NK-92 (cell line): ENCODE data around the gene CAPRIN2.

Source experiments
- DNase-seq: peaks from one replicate; lab custom pipeline; 2025; ENCODE audit not compliant: unreplicated experiment; lab: John Stamatoyannopoulos, UW

The CAPRIN2 gene, protein sequence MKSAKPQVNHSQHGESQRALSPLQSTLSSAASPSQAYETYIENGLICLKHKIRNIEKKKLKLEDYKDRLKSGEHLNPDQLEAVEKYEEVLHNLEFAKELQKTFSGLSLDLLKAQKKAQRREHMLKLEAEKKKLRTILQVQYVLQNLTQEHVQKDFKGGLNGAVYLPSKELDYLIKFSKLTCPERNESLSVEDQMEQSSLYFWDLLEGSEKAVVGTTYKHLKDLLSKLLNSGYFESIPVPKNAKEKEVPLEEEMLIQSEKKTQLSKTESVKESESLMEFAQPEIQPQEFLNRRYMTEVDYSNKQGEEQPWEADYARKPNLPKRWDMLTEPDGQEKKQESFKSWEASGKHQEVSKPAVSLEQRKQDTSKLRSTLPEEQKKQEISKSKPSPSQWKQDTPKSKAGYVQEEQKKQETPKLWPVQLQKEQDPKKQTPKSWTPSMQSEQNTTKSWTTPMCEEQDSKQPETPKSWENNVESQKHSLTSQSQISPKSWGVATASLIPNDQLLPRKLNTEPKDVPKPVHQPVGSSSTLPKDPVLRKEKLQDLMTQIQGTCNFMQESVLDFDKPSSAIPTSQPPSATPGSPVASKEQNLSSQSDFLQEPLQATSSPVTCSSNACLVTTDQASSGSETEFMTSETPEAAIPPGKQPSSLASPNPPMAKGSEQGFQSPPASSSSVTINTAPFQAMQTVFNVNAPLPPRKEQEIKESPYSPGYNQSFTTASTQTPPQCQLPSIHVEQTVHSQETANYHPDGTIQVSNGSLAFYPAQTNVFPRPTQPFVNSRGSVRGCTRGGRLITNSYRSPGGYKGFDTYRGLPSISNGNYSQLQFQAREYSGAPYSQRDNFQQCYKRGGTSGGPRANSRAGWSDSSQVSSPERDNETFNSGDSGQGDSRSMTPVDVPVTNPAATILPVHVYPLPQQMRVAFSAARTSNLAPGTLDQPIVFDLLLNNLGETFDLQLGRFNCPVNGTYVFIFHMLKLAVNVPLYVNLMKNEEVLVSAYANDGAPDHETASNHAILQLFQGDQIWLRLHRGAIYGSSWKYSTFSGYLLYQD

GRCh38 chr12:30754750-30755394, at the start of gene CAPRIN2:
Gene CAPRIN2 (minus strand): TSS chr12:30754951. CDS start chr12:30753520, 1,431 bp downstream.
- peak; percentile 32 for DNase-seq

DNA sequence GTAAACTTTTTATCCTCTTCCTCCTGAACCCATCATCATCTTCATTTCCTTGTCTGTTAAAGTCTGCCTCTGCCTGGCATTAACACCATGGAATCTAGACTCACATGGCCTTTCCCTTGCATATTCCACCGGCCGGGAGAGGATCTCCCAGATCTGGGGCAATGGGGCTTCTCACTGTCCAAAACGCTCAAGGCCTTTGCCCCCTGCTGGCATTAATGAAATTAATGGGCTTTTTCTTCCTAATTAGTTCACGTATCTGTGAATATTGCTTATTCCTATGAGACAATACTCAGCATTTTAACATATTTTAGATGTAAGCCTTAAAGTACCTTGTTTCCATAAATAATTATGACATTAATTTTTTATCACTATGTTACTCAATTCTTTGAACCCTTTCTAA, 42.9 kb upstream of the CAPRIN2 start:
- no peak for DNase-seq

DNA sequence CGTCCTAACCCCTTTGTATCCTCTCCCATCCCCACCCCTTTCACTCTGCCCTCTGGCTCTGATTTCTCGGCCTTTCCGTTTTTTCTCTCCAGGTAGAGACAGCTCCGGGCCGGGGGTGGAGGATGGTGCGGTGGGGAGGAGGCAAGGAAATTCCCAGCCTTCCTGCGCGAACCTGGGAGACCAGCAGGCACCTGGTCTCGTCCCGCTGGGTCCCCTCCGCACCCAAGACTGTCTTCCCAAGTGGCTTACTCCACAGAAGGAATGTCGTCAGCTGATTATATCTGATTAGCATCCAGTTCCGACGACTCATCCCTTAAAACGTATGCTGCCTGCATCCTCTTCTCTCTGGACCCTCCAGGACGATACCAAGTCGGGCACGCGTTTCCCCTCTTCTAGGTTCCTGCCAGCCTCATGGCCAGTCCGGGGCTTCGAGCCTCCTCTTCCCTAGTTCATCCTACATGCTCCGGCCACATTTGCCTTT, 42.2 kb upstream of the CAPRIN2 start:
- DNase-seq, result no peak

DNA sequence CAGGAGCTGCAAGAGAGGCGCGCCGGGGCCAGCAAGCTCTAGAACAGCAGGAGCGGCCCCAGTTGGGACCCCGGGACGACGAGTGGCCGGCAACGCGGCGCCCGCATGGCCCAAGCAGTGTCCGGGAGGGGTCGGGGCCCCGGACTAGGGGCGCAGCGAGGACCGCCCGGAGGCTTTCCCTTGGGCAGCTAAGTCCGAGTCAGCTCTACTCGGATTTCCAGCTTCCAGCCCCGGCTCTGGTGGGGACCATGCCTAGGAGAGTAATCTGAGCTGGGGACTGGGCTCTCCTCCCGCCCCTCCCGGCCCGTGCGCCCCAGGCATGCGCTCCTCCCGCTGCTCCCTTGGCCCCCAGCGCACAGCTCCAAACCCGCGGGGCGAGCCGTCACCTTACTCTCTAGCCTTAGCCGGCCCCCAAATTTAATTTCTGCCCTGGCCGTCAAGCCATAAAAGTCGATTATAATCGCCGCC, 41.6 kb upstream of the CAPRIN2 start:
- no peak for DNase-seq

DNA sequence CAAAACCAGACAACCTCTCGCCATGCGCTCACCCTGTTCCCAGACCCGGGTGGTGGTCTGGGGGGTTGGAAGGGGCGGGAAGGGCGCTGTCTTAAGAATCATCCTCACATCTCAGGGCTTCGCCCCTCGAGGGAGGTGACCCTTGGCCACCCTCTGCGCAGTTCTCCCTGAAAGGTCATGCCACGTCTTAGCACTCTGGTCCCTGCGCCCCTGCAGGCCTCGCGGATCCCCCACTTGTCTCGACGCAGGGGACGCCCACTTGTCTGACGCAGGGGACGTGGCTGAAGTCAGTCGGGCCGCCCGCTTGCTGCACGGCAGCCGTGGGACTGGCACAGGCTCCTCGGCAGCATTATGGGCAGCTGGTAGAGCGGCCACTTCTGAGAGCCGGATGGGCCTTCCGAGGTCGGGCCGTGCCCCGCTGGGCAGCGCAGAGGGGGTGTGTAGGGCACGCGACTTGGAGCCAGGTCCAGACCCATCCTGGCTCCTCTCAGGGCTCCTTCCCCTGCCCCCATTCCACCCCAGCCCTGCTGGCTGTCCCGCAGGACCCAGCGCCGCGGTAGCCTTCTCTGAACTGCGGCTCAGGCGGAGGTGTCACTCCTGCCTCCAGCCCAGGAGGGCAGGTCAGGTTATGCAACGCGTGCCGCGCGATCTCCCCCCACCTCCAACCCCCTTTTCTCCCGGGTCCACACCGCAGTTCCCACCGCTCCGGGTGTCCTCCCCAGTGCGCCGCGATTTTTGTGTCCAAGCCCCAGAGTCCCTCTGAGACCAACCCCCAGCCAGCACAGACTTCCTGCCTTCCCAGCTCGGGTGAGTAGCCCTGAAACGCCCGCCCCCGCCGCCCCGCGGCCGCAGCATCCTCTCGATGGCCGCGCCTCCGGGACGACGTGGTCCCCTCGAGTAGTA, 40.9 kb upstream of the CAPRIN2 start:
- no peak for DNase-seq

- no peak for DNase-seq
Measured at GRCh38 chr12:30794591-30795409, 40.0 kb upstream of the CAPRIN2 start.

- no peak for DNase-seq
Measured at GRCh38 chr12:30794020-30794419, 39.3 kb upstream of the CAPRIN2 start.

DNA sequence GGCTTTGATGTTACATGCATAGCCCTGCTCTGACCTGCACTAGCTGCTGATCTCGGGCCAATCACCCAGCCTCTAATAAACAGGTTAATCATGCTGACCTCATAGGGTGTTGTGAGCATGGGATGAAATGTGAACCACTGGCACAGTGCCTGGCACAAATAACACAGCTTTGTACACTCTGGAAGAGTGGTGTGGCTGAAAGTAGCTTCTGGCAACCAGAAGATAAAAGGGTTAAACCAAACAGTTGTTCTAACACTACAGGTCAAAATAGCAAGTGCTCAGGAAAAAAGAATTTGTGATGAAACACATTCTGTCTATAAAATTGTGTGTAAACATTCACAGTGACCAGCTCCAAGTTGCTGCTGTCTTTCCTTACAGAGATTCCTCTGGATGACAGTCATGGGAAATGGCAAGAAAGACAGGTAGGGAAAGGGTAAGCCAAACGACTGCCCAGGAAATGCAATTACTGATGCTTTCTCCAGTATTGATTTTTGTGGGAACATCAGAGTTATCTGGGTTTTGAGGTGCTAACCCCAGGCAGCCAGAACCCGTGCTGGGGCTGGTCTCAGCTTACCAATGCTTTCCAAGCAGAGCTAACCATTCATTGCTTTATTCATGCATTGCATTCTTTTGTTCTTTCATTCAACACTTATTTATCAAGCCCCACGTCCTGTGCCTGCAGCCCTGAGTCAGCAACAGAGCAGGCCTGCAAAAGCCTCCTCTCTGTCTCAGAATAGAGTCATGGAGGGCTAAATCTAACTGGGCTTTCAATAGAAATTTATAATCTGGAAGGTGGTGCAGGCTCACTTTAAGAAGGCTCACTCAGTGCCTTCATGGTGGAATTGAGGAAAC, 38.1 kb upstream of the CAPRIN2 start:
- DNase-seq, result no peak

GRCh38 chr12:30792085-30792484, 37.3 kb upstream of the CAPRIN2 start:
- DNase-seq, result no peak

- no peak for DNase-seq
Measured at GRCh38 chr12:30788754-30789153, 34.0 kb upstream of the CAPRIN2 start.

DNA sequence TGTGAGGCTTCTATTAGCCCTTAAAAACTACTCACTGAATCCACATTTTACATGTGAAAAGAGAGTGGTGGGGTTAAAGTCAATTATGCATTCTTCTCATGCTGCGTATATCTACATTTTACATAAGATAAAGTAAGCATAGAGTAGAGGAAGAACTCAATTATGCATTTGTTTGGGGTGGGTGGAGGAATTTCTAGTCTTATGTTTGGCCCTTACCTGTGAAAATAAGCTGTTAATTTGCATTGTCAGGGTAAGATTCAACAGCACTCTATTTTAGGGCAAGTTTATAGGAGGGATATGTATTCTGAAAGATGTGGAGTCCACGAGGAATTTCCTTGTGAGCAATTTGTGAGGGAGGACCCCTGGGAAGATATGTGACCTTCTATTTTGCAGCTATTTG, 30.9 kb upstream of the CAPRIN2 start:
- no peak for DNase-seq

GRCh38 chr12:30784508-30784907, 29.8 kb upstream of the CAPRIN2 start:
- DNase-seq, result no peak

GRCh38 chr12:30783946-30784345, 29.2 kb upstream of the CAPRIN2 start:
- DNase-seq, result no peak

- DNase-seq, result no peak
Measured at GRCh38 chr12:30782316-30783173, 27.8 kb upstream of the CAPRIN2 start.

GRCh38 chr12:30779578-30779977, 24.8 kb upstream of the CAPRIN2 start:
- DNase-seq, result no peak

DNA sequence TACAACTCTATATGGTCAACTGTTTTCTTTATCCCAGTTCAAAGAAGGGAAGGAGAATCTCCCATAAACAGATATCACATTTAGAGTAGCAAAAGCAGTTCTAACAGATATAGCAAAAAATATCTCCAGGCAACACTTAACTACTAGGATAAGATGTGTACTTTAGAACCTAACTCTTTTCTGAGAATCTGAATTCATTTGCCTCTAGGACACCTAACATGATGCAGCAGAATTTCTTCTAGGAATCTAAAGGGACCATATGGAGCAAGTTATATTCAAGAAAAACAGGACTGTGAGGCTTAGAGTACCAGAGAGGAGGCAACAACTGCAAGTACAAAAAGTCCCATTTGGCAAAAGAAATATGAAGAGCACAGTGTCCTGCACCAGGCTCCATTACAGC, 24.4 kb upstream of the CAPRIN2 start:
- no peak for DNase-seq

DNA sequence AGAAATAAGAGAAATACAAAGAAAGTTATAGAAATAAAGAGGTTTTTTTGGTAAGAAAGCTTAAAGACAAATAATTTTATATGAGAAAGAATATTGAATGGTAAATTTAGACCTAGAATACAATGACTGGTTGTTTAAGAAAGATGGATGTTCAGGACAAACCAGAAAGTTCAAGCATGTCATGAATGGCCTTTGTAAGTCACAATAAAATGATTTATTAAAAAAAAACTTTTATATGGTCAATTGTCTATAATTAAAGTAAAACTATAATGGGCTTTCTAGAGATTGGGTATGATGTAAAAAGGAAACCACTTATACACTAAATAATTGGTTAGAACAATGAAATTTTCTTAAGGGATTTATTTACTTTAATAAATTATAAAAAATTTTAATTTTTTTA, 19.8 kb upstream of the CAPRIN2 start:
- DNase-seq, result no peak
